HPDE6-E6E7 (cell line): Measurements from ENCODE around the gene MYOZ1.
"Not testable (repeated sequence)": the region's sequence is repeated elsewhere in the genome, so short reads cannot be mapped to it uniquely, and the experiment has no call there.

ENCODE experiments used
- DNase-seq: peaks from one replicate; pipeline ENCODE4 v3.0.0; 2011; ENCODE audit warnings: missing footprints; ENCODE audit errors: extremely low spot score

Gene MYOZ1, protein sequence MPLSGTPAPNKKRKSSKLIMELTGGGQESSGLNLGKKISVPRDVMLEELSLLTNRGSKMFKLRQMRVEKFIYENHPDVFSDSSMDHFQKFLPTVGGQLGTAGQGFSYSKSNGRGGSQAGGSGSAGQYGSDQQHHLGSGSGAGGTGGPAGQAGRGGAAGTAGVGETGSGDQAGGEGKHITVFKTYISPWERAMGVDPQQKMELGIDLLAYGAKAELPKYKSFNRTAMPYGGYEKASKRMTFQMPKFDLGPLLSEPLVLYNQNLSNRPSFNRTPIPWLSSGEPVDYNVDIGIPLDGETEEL

DNA sequence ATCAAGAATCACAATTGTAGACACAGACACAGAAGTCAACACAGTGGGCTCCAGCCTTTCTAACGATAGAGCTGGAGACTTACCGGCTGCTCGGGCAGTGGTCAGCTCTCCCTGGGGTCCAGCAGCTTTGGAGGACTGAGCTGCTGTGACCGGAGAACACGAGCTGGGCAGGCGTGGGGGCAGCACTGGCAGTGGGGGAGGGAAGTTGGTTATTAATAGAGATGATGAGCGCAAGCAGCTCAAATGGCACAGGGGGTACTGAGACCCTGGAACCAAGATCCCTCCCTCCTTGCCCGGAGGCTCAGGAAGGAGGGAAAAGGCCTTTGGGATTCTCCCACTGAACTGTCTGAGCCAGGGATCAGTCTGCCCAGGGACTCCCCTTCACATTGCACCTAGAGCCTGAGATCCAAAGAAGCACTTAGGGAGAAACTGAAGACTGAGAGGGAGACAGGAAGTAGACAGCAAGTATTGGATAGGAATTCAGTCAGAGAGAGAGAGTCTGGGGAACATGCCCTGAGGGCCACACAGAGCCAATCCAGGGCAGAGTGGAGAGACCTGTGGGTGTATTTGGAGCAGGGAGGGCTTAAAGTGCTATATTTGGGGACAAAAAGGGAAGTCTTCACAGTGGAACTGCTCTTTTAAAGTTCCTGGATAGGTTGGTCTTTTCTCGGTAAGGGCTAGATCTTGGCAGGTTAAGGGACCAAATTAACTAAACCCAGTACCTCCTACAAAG lies at the start of gene MYOZ1:
Gene MYOZ1, minus strand, starts transcription at position 147 of the 733 bp plus-strand sequence. CDS start 1,457 bp downstream, outside the sequence.
- DNase-seq, result no peak

DNA sequence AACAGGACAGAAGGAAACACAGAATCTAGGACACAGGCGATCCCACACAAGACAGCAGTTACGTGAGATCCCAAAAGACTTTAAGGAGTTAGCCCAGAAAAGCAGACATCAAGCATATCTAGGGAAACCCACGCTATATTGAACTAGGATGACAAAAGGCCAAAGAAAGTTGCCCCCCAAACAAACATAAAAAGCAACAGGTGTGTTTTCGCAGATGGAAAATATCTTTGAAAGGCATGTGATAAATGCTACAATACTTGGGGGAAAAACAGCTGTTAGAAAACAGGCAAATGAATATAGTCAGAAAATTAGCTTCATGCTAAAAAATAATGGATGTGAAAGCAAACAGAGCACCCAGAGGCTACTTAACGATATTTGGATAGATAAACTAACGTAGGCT lies 49.5 kb upstream of the MYOZ1 start:
- DNase-seq, result not testable (repeated sequence)

DNA sequence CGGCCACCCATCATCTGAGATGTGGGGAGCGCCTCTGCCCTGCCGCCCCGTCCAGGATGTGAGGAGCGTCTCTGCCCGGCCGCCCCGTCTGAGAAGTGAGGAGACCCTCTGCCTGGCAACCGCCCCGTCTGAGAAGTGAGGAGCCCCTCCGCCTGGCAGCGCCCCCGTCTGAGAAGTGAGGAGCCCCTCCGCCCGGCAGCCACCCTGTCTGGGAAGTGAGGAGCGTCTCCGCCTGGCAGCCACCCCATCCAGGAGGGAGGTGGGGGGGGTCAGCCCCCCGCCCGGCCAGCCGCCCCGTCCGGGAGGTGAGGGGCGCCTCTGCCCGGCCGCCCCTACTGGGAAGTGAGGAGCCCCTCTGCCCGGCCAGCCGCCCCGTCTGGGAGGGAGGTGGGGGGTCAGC lies 48.3 kb upstream of the MYOZ1 start:
- DNase-seq, result not testable (repeated sequence)

DNA sequence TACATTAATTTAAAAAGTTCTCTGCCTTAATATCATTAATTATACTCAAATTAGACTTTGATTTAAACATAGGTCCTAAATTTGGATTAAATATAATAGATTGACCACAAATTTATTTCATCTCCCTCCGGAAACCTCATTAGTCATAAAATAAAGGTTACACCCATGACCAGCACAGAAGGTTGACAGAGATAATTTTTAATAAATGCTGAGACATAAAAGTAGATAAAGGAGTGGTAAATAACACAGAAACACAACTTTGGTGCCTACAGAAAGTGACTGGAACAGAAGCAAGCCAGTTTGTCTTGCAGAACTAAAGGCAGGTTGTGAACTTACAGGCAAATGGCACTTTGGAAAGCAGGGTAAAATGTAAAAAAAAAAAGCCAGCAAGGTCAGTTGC lies 46.4 kb upstream of the MYOZ1 start:
- not testable (repeated sequence) for DNase-seq

DNA sequence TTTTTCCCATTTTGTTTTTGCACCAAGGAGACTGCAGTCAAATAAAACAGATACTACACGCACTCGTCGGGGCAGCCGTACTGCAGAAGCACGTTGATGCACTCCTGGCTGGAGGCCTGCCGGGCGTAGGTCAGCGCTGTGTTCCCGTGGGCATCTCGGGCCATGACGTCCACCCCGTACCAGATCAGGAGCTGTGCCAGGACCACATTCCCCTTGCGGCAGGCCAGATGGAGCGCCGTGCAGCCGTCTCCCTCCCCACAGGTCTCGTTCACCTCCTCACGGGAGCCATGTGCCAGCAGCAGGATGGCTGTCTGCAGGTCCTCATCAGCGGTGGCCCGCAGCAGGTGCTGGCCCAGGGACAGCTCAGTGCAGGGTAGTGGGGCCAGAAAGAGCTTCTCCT lies 33.3 kb upstream of the MYOZ1 start:
- DNase-seq, result not testable (repeated sequence)

DNA sequence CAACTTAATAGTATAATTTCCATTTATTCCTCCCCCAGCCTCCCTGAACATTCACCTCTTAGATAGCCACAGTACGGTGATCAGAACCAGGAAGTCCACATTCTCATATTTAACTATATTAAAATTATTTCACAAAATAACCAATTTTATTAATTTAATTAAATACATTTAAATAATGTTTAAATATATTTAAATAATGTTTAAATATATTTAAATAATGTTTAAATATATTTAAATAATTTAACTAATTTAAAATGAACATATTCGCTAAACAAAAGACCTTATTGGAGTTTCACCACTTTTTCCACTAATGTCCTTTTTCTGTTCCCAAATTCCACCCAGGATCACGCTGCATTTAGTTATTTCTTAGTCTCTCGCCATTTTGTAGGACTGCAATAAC lies 27.1 kb upstream of the MYOZ1 start:
- DNase-seq, result not testable (repeated sequence)

DNA sequence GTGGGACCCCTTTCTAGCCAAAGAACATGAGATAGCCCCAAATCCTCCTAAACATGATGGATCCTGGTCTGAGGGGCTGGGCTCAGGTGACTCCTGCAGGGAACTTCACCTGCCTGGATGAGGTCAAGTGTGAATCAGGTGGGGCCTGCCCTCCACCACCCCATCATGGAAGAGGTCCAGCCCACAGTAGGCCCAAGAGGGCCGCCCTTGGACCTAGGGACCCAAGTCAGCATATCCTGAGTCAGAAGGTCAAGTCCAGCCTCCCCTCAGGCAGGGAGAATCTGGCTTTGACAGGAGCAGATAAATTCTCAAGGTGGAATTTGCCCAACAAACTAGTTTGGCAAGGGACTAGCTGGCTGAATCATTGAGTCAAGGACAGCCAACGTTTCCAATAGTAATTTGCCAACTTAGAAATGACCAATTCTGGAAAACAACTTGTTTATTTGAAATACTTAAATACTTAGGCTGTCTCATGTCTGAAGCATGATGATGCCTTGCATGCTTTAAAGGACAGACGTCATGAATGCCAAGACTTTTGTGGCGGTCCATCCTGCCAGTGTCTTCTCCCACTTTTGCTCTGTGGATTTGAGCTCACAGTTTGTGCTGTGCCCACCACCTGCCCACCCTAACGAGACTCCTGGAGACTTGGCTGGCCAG lies 25.0 kb upstream of the MYOZ1 start:
- not testable (repeated sequence) for DNase-seq

DNA sequence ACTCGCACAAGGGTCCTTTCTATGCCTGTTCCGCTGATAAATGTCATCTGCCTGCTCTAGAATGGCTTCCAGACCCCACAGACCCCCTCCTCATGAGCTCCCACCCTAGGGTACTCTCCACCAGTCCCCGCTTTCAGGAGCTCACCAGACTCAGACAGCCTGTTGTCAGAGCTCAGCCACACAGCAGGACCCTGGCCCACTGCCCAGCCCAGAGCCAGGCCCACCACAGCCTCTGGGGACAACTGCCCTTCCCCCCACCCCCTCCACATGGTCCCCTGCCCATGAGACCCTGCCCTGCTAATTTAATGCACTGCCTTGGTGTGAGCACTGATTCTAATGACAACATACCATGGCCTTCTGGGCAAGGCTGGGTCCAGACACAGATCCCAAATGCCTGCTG lies 24.3 kb upstream of the MYOZ1 start:
- not testable (repeated sequence) for DNase-seq

DNA sequence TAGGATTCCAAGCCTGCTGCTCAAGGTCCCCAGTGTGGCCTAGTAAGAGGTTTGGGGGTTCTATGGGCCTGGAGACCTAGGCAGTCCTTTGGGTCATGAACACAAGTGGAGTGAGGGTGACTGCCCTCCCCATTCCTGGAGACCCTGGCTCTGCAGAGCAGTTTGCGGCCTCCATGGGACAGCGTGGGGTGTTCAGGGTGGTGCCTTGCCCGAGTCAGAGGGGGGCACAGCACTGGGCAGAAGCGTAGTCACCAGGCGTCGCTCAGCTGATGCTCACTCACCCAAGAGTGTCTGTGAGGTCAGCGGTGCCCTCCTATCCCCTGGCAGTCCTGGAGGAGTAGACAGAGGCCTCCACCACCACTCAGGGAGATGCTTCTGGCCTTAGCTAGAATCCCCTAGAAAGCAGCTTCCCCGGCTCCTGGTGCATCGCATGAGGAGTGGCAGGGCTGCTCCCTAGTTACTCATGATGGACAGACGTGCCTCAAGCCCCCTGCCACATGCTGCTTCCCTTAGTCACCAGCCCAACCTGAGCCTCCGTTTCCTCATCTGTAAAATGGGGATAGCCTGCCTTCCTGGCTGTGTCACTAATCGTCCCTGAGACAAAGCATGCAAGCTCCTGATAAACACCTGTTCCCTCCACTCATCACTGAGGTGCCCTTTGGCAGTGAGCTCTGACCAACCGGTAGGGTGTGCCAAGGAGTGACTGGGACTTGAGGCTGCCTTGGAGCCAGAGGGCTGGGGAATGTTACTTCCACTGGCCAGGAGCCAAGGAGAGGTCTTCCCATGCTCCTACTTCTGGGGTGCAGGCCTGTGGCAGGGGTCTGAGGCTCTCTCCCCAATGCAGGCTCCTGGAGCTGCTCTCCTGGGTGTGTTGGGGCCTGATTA lies 23.1 kb upstream of the MYOZ1 start:
- not testable (repeated sequence) for DNase-seq

DNA sequence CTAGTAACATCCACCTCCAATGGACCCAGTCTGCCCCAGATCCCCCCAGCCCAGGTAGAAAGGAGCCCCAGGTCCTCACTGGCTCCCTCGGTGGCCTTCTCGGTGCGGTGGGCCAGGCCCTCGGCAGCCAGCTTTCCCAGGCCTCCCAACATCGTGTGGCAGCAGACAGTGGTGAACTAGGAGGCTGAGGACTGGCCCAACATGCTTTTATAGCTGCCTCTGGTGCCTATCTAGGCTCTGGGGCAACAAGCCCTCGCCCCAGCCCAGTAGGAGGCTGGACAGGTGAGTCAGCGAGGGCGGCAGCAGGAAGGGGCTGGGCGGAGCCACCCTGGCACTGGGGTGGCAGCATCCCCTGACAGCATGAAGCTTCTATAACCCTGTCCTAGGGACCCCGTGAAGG lies 22.3 kb upstream of the MYOZ1 start:
- DNase-seq, result not testable (repeated sequence)

DNA sequence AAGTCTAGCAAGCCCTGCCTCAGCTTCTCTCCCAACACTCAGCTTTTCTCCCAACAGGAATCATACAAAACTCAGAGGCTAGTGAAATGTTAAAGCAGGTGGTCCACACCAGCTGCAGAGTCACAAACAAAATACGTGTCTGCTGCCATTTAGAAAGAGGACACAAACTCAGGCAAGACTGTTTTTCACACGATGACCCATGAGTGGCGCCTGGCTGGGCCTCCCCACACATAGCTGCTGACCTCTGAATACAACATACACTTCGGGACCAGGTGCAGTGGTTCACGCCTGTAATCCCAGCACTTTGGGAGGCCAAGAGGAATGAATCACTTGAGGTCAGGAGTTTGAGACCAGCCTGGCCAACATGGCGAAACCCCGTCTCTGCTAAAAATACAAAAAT lies 21.4 kb upstream of the MYOZ1 start:
- not testable (repeated sequence) for DNase-seq

DNA sequence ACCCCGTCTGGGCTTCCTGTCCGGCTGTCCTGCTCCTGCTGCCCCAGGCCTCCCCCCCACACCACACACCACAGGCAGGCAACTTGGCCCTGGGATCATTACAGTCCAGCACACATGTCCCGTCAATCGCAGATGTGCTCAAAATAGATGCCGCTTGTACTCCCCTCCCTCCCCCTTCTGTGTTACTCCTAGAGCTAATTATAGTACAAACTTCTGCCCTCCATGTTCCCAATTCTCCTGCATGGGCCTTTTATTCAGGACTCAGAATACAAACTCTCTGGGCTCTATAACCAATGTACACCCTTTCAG lies 14.7 kb upstream of the MYOZ1 start, which contains the start of gene SYNPO2L:
Gene SYNPO2L, minus strand, starts transcription at position 40 of the 309 bp plus-strand sequence. CDS start 107 bp downstream, outside the sequence.
- no peak for DNase-seq

DNA sequence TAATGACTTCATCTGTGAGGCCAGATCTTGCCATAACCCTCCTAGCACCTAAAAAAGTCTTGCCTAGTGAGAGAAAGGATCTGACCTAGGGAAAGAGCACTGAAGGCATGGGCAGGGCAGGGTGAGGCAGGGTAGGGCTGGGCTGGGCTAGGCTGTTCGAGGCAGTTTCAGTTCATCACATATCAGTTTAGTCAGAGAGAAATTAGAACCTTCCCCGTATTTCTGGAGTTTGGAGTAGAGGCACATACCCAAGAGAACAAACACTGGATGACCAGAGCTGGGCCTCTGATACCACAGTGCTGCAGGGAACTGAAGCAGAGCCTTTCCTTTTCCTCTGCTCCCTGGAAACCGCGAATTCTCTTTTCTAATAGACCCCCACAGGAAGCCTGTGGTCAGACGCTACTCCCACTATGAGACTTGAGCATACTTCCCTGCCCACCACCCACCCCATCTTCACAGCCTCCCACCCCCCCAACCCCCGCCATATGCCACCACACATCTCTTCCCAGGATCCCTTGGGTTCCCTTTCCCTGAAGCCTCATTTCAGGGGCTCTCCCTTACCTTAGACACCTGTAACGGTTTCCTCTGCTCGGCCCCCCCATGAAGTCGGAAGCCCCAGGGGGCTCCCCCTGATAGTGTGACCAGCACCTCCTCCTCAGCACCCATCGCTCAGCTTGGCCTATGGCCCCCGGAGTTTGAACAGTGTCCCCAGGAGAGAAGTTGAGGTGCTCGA lies 14.1 kb upstream of the MYOZ1 start:
- no peak for DNase-seq

DNA sequence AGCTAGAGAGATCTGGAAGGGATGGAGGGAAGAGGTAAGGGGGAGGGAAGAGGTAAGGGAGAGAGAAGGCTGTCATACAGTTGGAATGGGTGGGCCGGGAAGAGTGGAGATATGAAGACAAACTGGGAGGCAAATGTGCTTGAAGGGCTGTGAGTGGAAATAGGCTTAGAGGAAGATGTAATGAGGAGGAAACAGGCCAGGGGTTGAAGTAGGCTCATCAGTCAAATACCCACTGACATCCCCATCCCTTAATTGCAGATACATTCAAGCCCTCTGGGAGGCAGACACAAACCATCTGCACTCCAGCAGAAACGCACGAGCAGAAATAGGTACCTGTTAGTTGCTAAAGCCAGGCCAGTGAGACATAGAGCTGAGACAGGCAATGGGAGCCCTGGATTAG lies 12.4 kb upstream of the MYOZ1 start:
- no peak for DNase-seq

DNA sequence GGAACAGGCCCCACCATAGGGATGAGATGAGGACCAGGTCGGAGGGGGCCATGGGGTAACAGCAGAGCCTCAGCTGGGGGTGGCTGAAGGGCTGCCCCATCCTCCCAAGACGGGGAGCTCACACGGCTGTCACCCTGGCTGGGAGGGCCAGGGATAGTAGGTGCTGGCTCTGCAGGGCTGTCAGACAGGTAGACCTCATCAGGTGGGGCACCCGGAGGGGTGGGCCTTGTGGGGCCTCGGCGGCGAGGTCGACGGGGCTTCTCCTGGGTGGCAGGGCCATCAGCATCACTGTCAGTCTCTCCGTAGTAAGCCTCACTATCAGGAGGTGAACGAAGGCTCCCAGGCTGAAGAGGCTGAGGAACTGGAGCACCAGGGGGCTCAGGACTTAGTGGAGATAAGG lies 11.9 kb upstream of the MYOZ1 start:
- no peak for DNase-seq

DNA sequence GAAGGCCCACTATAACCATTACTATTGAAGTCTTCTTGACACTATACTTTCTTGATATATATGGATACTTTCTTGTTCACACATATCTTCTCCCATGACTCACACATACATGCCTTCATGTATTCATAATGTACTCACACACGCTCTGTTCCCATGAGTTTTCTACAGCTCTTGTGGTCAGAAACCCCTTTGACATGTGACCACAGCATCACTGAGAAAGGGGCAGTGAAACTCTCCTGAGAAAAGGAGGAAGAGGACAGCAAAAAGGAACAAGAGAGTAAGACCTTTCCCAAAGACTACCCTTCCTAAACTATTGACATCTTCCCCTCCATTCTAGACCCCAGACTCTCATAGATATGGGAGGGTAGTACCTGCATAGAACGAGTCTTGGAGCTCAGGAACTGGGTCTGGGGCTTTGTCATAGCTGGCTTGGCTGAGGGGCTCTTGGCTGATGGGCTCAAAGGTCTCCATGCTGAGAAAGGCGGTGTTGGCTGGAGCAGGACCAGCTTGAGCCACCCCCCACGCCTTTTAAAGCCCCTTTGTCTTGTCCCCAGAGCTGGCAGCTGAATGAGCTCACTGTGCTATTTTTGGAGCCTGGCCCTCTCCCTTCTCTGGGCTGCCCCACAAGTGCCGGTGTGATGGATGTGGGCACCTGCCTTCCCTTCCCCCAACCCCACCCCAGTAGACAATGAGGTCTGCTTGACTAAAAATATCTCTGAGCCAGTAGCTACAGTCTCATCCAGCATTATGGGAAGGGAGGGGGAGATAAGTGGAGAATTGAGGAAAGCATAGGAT lies 9.5 kb upstream of the MYOZ1 start:
- no peak for DNase-seq

DNA sequence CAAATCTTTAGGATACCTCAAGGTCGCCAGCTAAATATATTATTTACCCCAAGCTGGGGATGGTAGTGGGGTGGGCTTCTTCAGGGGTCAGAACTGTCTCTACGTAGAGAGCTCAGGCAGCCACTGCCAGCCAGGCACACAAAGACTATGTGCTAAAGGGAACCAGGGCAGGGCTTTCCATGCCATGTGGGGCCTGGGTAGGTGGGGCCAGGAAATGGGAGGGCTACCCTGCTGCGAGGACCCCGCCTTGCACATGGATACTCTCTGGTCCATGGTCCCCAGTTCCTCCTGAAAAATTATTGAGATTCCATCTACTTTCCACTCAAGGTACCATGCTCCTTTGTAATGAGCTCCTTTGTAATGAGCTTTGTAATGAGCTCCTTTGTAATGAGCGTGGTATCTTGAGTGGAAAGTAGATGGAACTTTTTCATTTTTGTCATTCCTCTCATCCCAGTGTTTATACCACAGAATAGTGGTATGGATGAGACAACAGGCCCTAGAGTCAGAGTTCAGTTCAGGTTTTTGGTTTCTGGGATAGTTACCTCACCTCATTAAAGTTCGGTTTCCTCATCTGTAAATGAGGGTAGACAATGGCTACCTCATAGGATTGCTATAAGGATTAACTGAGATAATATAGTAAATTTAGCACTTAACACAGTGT lies 8.7 kb upstream of the MYOZ1 start:
- DNase-seq, result no peak

DNA sequence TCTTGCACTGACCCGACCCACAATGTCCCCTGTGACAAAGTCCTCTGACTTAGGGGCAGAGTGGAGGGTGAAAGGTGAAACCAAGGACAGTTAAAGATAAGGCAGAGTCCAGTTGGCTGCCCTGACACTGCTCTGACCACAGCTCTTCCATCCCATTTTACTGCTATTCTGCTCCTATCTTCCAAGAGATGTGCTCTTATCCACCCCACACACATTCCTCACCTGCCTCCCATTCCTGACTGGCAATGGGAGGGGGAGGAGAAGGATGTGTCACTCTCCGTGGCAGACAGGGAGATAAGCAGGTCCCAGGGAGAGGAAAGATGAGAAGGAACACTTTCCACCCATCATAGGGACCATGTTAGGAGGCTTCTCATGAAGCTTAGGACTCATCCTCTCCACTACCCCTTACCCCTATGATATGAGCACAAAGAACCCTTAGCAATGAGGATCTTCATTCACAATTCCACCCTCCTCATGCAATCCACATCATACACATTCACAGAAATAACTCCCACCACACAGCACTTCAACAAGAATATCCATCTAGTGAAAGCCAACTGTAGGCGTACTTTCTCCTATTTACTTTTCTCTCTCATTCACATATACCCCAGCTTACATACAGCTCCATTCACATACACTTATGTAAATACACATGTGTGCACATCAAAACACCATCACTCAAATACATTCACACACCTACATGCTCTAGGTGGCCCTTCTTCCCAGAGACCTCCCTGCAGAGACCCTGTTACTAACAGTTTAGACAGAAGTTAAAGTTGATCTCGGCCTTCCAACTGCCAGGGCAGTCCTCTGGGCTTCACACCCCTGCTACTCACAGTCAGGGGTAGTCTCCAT lies 7.9 kb upstream of the MYOZ1 start:
- no peak for DNase-seq
